MCF 10A (cell line): Measurements from ENCODE around the gene PLEKHD1. TPM values are rescaled to one million over a fixed set of nuclear protein-coding genes. Genes with fewer than 3 reads are reported as not detected.

ENCODE experiments used
- BruUV-seq: library from RNA; stranded (reverse); fragments of 400-500 nt; replicated peaks from 2 replicates; lab custom pipeline; 2021; lab: Mats Ljungman, UMichigan
- CTCF ChIA-PET: fragments of 300-600 bp; sonication (Branson Sonifier 250); formaldehyde crosslinking; extraction: SDS; loops from one replicate; lab custom pipeline; 2021; ENCODE audit warnings: antibody characterized with exemption, inconsistent platforms; lab: Yijun Ruan, JAX
- POLR2A ChIA-PET: fragments of 300-600, 350-650 bp; sonication (Branson Sonifier 250); formaldehyde crosslinking; extraction: SDS; loops from one replicate; lab custom pipeline; 2020; ENCODE audit warnings: antibody characterized with exemption, inconsistent platforms; lab: Yijun Ruan, JAX
- DNase-seq: peaks from one replicate; pipeline ENCODE4 v3.0.0-alpha.2; 2018; ENCODE audit not compliant: unreplicated experiment
- H3K27ac Mint-ChIP-seq: one replicate; pipeline ENCODE4 v1.8.0; 2022; ENCODE audit warnings: mild to moderate bottlenecking, low read depth, mixed read lengths; ENCODE audit not compliant: unreplicated experiment
- H3K27me3 Mint-ChIP-seq: one replicate; pipeline ENCODE4 v1.8.0; 2022; ENCODE audit warnings: mixed read lengths; ENCODE audit not compliant: insufficient read depth, unreplicated experiment
- H3K36me3 Mint-ChIP-seq: one replicate; pipeline ENCODE4 v1.8.0; 2022; ENCODE audit warnings: mild to moderate bottlenecking, moderate library complexity, mixed read lengths; ENCODE audit not compliant: insufficient read depth, unreplicated experiment
- H3K4me1 Mint-ChIP-seq: one replicate; pipeline ENCODE4 v1.8.0; 2022; ENCODE audit warnings: mixed read lengths; ENCODE audit not compliant: insufficient read depth, unreplicated experiment
- H3K4me3 Mint-ChIP-seq: one replicate; pipeline ENCODE4 v1.8.0; 2022; ENCODE audit warnings: mild to moderate bottlenecking, moderate library complexity, mixed read lengths; ENCODE audit not compliant: unreplicated experiment
- H3K9me3 Mint-ChIP-seq: one replicate; pipeline ENCODE4 v1.8.0; 2022; ENCODE audit warnings: mixed read lengths; ENCODE audit not compliant: unreplicated experiment
- intact Hi-C: fragments of 100-400 bp; cut with micrococcal nuclease; formaldehyde crosslinking; loops from 2 replicates; pipeline ENCODE4 v1.14.1; 2022
- total RNA-seq: library from RNA; stranded (reverse); gene quantifications from 2 replicates; pipeline ENCODE4 v1.2.3, GENCODE V29; 2022
- TF ChIP-seq, protein P1 (sequence below): fragments of 200-600 bp; IDR thresholded peaks from one replicate; pipeline ENCODE4 v1.8.0; 2022; ENCODE audit warnings: antibody characterized with exemption, mild to moderate bottlenecking; ENCODE audit not compliant: unreplicated experiment

The PLEKHD1 gene
- total RNA-seq, 1 experiment from 2014 or later: not detected

DNA sequence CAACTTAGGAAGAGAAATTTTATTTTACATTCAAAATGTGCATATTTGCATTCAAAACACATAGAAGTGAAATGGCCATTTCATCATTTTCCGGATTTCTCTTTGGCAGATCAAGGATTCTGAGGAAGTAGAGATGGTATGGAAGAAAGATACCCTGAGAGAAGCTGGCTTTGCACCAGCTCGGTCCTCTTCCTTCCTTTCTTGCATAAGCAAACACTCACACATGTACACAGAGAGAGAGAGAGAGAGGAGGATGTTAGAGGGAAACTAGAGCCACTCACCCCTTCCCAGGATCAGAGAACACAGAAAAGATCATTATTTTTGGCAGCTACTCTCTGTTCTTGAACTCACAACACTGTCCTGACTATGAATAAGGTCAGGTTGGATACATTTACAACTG, 15.6 kb upstream of the PLEKHD1 start:
- CTCF ChIA-PET: no interaction called here
- POLR2A ChIA-PET: no interaction called here
- TF ChIP-seq, protein P1, sequence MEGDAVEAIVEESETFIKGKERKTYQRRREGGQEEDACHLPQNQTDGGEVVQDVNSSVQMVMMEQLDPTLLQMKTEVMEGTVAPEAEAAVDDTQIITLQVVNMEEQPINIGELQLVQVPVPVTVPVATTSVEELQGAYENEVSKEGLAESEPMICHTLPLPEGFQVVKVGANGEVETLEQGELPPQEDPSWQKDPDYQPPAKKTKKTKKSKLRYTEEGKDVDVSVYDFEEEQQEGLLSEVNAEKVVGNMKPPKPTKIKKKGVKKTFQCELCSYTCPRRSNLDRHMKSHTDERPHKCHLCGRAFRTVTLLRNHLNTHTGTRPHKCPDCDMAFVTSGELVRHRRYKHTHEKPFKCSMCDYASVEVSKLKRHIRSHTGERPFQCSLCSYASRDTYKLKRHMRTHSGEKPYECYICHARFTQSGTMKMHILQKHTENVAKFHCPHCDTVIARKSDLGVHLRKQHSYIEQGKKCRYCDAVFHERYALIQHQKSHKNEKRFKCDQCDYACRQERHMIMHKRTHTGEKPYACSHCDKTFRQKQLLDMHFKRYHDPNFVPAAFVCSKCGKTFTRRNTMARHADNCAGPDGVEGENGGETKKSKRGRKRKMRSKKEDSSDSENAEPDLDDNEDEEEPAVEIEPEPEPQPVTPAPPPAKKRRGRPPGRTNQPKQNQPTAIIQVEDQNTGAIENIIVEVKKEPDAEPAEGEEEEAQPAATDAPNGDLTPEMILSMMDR: no peak
- DNase-seq: no peak
- Mint-ChIP-seq H3K4me1 (no peaks in the 10 kb centered on the region), H3K9me3 (no peaks in the 10 kb centered on the region), H3K27me3 (no peaks in the 10 kb centered on the region), H3K27ac (no peak overlapping the region), H3K36me3 (peaks cover 6% of the 10 kb centered on the region), H3K4me3 (no peak overlapping the region)
- intact Hi-C loops: no loop called here
- no TSS peak for BruUV-seq

DNA sequence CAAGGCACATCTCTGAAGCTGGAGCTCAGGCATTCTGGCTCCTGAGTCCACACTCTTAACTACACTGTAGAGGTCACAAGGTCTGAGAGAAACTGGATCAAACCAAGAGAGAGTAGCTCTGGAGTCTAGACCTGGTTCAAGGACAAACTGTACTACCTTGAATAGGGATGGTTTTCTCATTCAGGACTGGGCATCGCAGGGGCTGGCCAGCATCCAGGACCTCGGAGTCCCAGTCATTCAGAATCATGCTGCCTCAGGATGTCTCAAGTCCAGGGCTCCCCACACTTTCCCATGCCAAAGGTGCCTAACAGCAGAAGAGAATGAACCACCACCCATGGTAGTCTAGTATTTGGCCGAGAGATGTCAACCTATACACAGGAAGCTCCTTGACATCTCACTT, 13.1 kb upstream of the PLEKHD1 start:
- CTCF ChIA-PET: interaction anchor here (0.6 to 1.4 kb wide), 3 partner anchors 11 to 23 kb away, joined by 4 to 5 read pairs (median 4); no protein-coding TSS in a partner anchor
- no peaks in the 10 kb centered on the region for H3K9me3 Mint-ChIP-seq

DNA sequence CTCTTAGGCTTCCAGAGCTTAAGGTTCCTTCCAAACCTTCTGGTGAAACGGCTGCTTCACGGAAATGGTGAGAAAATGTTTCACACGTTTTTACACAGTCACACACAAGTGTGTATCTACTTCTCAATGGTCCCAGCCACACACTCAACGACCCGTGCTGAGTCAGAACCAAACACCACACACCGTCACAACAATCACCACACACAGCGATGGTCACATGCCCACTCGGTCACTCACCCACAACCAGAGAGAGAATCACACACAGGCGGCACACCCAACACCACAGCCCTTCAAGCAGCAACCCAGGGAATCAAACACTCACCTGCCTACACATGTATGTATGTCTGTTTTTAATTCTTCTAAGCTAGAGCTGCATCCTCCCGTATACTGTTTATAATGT, 12.6 kb upstream of the PLEKHD1 start:
- CTCF ChIA-PET: interaction anchor here (0.6 to 1.4 kb wide), 3 partner anchors 11 to 24 kb away, joined by 4 to 5 read pairs (median 4); no protein-coding TSS in a partner anchor
- TF ChIP-seq, protein P1: no peak
- POLR2A ChIA-PET: no interaction called here
- H3K27me3 Mint-ChIP-seq: no peaks in the 10 kb centered on the region
- DNase-seq: no peak
- no peak overlapping the region for H3K27ac Mint-ChIP-seq
- BruUV-seq: no TSS peak
- peaks cover 9% of the 10 kb centered on the region for H3K36me3 Mint-ChIP-seq
- no peaks in the 10 kb centered on the region for H3K9me3 Mint-ChIP-seq
- H3K4me1 Mint-ChIP-seq: no peaks in the 10 kb centered on the region
- no peak overlapping the region for H3K4me3 Mint-ChIP-seq
- intact Hi-C loops: no loop called here

More for the DNA sequence above, 13.1 kb upstream of the PLEKHD1 start:
- Mint-ChIP-seq H3K4me1 (no peaks in the 10 kb centered on the region), H3K27ac (no peak overlapping the region), H3K36me3 (peaks cover 5% of the 10 kb centered on the region), H3K27me3 (no peaks in the 10 kb centered on the region), H3K4me3 (no peak overlapping the region)
- intact Hi-C loops: no loop called here
- TF ChIP-seq, protein P1: no peak
- DNase-seq: no peak
- POLR2A ChIA-PET: no interaction called here
- BruUV-seq: no TSS peak

DNA sequence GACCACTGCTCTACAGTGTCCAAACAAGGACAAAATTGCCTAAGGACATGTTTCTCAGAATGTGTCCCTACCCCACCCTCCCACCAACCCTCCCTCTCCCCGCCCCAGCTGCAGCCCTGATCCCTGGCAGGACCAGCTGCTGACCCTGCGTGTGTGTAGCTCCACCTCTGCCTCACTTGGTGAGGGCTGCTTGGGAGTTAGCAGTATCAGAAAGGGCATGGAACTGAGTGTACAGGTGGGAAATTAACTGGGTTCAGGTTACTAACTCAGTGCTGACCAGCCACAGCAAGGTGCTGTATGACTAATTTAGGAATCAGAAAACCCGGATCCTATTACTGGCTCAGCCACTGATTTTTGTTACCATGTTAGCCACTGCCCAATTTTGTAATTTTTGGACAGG, 11.3 kb upstream of the PLEKHD1 start:
- TF ChIP-seq, protein P1: no peak
- H3K4me1 Mint-ChIP-seq: no peaks in the 10 kb centered on the region
- ChIA-PET POLR2A (interaction anchor here (0.7 kb wide), 1 partner anchor 30 kb away, joined by 3 read pairs; no protein-coding TSS in a partner anchor), CTCF (no interaction called here)
- H3K9me3 Mint-ChIP-seq: no peaks in the 10 kb centered on the region
- intact Hi-C loops: no loop called here
- BruUV-seq: no TSS peak
- H3K36me3 Mint-ChIP-seq: peaks cover 9% of the 10 kb centered on the region
- peak; percentile 23 for DNase-seq
- H3K27ac Mint-ChIP-seq: no peak overlapping the region
- H3K27me3 Mint-ChIP-seq: no peaks in the 10 kb centered on the region
- no peak overlapping the region for H3K4me3 Mint-ChIP-seq
